Bronchial epithelial cell (primary cell): Measurements from ENCODE around the gene TUBA8. TPM values are rescaled to one million over a fixed set of nuclear protein-coding genes. Genes with fewer than 3 reads are reported as not detected.
"Not testable (repeated sequence)": the region's sequence is repeated elsewhere in the genome, so short reads cannot be mapped to it uniquely, and the experiment has no call there.

ENCODE experiments used
- DNase-seq: peaks from one replicate; pipeline ENCODE4 v3.0.0-alpha.2; 2010; ENCODE audit warnings: low read depth
- FAIRE-seq: peaks from 2 replicates; lab custom pipeline; 2011; peaks lifted over from hg19 to GRCh38; lab: Jason Lieb, UNC
- H3K27me3 ChIP-seq: 2 replicates; pipeline ENCODE4 v1.5.1; 2011; ENCODE audit warnings: low read length; ENCODE audit not compliant: control insufficient read depth, insufficient read depth
- H3K36me3 ChIP-seq: 2 replicates; pipeline ENCODE4 v1.5.1; 2011; ENCODE audit warnings: low read length; ENCODE audit not compliant: control insufficient read depth, insufficient read depth
- H3K4me3 ChIP-seq: 2 replicates; pipeline ENCODE4 v1.5.1; 2011; ENCODE audit warnings: mild to moderate bottlenecking, low read depth, low read length, control low read depth
- total RNA-seq: library from RNA; depleted of rRNA; stranded (reverse); fragments of >200 nt; gene quantifications from 2 replicates; pipeline ENCODE4 v1.2.1, GENCODE V29; 2014
- TF ChIP-seq, protein P1 (sequence below): IDR thresholded peaks from 2 replicates; pipeline ENCODE4 v1.5.1; 2011; ENCODE audit warnings: mild to moderate bottlenecking, moderate library complexity, low read length, control low read depth, inconsistent platforms; ENCODE audit not compliant: insufficient read depth, severe bottlenecking

The TUBA8 gene
- total RNA-seq, 1 donor from 2014 or later = 0.26 TPM

DNA sequence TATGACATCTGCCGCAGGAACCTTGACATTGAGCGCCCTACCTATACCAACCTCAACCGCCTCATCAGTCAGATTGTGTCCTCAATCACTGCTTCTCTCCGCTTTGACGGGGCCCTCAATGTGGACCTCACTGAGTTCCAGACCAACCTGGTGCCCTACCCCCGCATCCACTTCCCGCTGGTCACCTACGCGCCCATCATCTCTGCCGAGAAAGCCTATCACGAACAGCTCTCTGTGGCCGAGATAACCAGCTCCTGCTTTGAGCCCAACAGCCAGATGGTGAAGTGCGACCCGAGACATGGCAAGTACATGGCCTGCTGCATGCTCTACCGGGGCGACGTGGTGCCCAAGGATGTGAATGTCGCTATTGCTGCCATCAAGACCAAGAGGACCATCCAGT is 16.0 kb downstream of the TUBA8 start:
- FAIRE-seq = no peak

GRCh38 chr22:18130018-18130417 is 19.4 kb downstream of the TUBA8 start:
- Histone ChIP-seq H3K36me3 (no peaks in the 10 kb centered on the region), H3K4me3 (no peak overlapping the region), H3K27me3 (no peaks in the 10 kb centered on the region)
- FAIRE-seq (no peak), DNase-seq (no peak)
- TF ChIP-seq, protein P1, sequence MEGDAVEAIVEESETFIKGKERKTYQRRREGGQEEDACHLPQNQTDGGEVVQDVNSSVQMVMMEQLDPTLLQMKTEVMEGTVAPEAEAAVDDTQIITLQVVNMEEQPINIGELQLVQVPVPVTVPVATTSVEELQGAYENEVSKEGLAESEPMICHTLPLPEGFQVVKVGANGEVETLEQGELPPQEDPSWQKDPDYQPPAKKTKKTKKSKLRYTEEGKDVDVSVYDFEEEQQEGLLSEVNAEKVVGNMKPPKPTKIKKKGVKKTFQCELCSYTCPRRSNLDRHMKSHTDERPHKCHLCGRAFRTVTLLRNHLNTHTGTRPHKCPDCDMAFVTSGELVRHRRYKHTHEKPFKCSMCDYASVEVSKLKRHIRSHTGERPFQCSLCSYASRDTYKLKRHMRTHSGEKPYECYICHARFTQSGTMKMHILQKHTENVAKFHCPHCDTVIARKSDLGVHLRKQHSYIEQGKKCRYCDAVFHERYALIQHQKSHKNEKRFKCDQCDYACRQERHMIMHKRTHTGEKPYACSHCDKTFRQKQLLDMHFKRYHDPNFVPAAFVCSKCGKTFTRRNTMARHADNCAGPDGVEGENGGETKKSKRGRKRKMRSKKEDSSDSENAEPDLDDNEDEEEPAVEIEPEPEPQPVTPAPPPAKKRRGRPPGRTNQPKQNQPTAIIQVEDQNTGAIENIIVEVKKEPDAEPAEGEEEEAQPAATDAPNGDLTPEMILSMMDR = no peak

More for the DNA sequence above, 16.0 kb downstream of the TUBA8 start:
- Histone ChIP-seq H3K27me3 (no peaks in the 10 kb centered on the region), H3K36me3 (no peaks in the 10 kb centered on the region), H3K4me3 (no peak overlapping the region)
- DNase-seq = no peak
- TF ChIP-seq, protein P1 = no peak

- Histone ChIP-seq H3K36me3 (no peaks in the 10 kb centered on the region), H3K4me3 (no peak overlapping the region), H3K27me3 (no peaks in the 10 kb centered on the region)
- FAIRE-seq (no peak), DNase-seq (no peak)
- TF ChIP-seq, protein P1 = no peak
Observed at GRCh38 chr22:18130699-18131429, 20.3 kb downstream of the TUBA8 start.

DNA sequence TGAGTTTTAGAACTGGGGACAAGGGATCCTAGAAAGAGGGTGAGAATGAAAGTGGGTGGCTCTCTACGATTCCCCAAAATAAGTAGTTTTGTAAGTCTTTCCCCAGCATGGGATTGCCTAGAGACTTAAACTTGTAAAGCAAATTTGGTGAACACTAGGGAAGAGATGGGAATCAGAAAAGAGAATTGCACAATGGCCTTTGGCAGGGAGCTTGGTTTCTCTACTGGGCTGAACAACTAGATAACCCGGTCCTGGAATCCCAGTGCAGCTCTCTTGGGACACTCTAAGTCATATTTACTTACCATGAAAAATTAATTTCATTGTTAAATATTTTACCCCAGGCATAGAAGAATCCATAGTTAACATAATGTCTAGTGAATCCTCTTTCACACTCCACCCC is 22.8 kb downstream of the TUBA8 start:
- FAIRE-seq (no peak), DNase-seq (no peak)
- Histone ChIP-seq H3K27me3 (no peaks in the 10 kb centered on the region), H3K36me3 (no peaks in the 10 kb centered on the region), H3K4me3 (no peak overlapping the region)
- TF ChIP-seq, protein P1 = no peak

DNA sequence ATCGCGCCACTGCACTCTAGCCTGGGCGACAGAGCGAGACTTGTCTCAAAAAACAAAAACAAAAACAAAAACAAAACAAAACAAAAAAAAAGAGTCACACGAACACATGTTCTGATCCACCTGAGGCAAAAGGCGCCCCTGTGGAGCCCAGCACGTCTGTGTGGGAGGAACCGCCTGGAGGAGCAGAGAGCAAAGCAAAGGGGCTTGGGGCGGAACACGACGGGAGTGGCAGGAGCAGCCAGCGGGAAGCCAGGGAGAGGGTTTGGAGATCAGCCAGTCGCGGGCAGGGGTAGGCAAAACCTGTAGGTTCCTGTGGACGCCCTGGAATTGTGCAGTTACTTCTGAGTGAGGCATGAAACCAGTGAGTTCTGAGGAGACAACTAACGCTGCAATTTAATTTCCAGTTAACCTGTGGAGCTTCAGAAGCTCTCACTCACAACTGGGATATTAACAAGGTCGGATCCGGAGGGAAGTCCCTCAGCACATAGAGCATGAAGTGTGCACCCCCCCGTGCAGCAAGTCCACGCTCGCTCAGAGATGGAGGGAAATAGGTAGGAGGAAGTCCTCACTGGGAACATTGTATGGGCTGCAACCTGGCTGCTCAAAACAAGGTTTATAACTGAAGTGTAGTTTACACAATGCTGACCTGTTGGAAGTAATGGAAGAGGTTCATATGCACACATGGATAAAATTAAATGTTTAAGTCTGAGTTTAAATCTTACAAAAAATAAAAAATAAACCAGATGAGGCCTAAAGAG is 26.1 kb downstream of the TUBA8 start:
- Histone ChIP-seq H3K27me3 (no peaks in the 10 kb centered on the region), H3K36me3 (no peaks in the 10 kb centered on the region), H3K4me3 (no peak overlapping the region)
- DNase-seq = no peak
- TF ChIP-seq, protein P1 = no peak
- FAIRE-seq = no peak

- H3K36me3 ChIP-seq, FAIRE-seq, H3K27me3 ChIP-seq, H3K4me3 ChIP-seq, DNase-seq: not testable (repeated sequence)
Observed at GRCh38 chr22:18141004-18141403, 30.4 kb downstream of the TUBA8 start.
